Suppressor macrophage treated with lipopolysaccharide for 4 hours (primary cell): ENCODE results near the gene ARHGEF4.

Experiments used
- DNase-seq: peaks from one replicate; pipeline ENCODE4 v3.0.0-alpha.2; 2020

The ARHGEF4 gene

GRCh38 chr2:131041402-131042147 is 204.9 kb downstream of the ARHGEF4 start:
- no peak for DNase-seq

- DNase-seq: no peak
Measured at GRCh38 chr2:131042148-131042775, 205.5 kb downstream of the ARHGEF4 start.

GRCh38 chr2:131043199-131044074 is 206.7 kb downstream of the ARHGEF4 start:
- DNase-seq: no peak

GRCh38 chr2:131044075-131044756 is 207.5 kb downstream of the ARHGEF4 start:
- DNase-seq: no peak

GRCh38 chr2:131044757-131045150 is 208.0 kb downstream of the ARHGEF4 start:
- no peak for DNase-seq

DNA sequence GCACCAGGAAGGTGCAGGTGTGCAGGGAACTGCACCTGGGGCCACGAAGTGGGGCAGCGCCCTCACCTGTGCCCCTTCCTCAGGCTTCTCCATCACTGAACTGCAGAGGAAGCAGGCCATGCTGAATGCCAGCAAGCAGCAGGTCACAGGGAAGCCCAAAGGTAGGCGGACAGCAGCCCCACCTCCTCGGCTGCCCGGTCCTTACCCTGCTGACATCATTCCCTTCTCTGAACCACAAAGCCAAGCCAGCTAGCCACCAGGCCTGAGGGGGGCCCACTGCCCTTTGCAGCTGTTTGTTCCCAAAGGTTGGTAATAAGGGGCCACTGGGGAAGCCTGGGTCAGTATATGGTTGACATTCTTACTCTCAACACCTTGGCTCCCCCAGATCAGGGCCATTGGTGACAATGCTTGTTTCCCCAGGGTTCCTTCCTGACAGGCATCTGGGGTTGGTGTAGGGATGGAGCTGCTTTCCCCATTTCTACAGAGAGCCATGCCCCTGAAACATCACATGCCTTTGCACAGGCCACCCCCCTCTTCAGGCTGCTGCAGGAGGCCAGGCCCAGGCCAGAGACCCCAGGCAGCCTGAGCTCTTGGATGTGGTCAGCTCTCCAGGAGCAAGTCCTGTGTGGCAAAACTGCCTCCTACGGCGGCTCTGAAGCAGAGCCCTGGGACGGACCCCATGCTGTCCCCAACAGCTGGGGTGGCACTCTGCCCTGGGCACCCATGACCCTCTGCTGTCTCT is 208.7 kb downstream of the ARHGEF4 start:
- no peak for DNase-seq

GRCh38 chr2:131046028-131046917 is 209.6 kb downstream of the ARHGEF4 start:
- DNase-seq: no peak

- no peak for DNase-seq
Measured at GRCh38 chr2:131046918-131047652, 210.4 kb downstream of the ARHGEF4 start.

GRCh38 chr2:131047920-131048560 is 211.3 kb downstream of the ARHGEF4 start:
- DNase-seq: no peak

- DNase-seq: no peak
Measured at GRCh38 chr2:131048641-131049040, 211.9 kb downstream of the ARHGEF4 start.

GRCh38 chr2:131049150-131049718 is 212.5 kb downstream of the ARHGEF4 start:
- no peak for DNase-seq

- no peak for DNase-seq
Measured at GRCh38 chr2:131050896-131051295, 214.2 kb downstream of the ARHGEF4 start.

DNA sequence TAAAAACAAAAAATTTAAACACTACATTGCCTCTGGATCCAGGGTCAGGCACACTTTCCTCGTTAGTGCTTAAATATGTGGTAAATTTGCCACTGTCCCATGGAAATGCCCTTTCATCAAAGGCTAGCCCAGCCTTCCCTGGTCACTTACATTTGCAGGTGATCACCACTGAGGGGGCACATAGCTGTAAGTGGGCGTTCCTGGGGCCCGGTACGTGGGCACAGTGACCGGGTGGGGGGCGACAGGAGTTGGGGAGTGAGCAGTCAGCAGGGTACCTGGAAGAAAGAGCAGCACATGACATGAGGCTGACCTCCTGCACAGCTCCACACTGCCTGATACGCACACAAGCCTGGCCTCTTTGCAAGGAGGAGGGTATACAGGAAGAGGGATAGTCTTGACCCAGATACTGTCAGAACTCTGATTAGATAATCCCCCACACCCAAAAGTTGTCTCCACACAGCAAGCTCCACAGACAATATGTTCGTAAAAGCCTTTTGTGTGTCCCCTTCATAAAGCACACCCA is 216.1 kb downstream of the ARHGEF4 start:
- no peak for DNase-seq

DNA sequence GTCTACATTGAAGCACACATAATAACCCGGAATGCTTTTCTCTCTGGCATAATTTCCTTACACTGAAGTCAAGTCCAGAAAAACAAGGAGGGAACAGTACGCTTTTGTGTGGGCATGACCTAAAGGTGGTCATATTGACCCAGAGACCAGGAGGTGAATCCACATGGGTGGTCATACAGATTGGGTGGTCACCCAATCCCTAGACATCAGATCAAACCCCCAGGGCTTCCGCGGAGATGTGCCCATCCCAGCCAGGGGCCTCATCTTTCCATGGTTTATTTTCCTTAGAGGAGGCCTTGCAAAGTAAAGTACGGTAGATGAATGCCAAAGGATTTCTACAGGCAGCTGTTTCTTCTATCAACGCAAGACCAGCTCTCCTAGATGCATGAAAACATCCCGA is 217.8 kb downstream of the ARHGEF4 start:
- DNase-seq: no peak

DNA sequence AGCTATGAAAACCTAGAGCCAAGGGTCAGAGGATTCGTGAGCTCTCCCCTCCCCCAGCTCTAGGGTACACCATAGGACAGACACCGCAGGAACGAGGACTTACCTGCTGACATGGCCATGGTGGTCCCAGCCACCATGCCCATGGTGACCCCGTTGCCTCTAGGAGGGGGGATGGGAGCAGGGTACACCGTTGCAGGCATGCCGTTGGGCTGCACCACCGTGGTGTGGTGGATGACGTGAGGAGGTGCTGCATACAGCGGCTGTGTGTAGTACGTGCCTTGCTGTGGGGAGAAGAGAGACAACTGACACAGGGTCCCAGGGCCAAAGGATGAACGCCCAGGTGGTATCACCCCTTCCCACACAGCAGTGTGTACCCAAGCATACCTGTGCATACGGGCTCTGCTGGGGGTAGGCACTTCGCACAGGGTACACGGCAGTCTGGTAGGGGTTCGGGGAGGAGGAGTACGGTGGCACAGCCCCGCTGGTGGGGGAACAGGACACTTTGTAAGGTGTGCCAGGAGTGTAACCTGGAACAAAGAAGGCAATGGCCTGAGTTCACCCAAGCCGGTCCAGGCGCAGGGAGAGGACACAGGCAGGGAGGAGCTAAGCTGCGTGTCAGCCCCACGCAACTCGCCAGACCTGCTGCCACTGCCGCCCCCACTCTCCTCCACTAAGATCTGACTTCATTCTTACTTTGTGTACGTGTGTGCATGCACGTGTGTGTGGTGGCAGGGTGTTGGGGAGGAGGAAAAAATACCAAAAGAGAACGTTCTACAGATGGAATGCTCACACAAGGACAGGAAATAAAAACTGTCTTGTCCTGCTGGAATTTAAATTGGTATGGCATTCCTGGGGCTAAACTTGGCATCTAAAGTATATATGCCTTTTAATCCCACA is 218.7 kb downstream of the ARHGEF4 start:
- no peak for DNase-seq

GRCh38 chr2:131056204-131056931 is 219.7 kb downstream of the ARHGEF4 start:
- DNase-seq: no peak

- DNase-seq: no peak
Measured at GRCh38 chr2:131056932-131057287, 220.2 kb downstream of the ARHGEF4 start.
